ENCODE data around the gene CCDC152. TPM values are rescaled to one million over a fixed set of nuclear protein-coding genes. Genes with fewer than 3 reads are reported as not detected.

CCDC152 gene
- total RNA-seq, 1 experiment from 2014 or later: 0.13 TPM

- no peaks in the 10 kb centered on the region for H3K79me2 ChIP-seq (ENCODE audit: insufficient read depth, low read length)
- no peaks in the 10 kb centered on the region; a peak in 1 of 5 replicates for H3K9me3 Mint-ChIP-seq
- 0 out of 4 replicates have a peak, but pooled peaks cover 0 to 3% of the 10 kb centered on the region in 2 experiments for H3K4me1 Mint-ChIP-seq
- no peaks in the 10 kb centered on the region for H3K27me3 ChIP-seq (ENCODE audit: insufficient read depth, low read length)
- no peak overlapping the region for H2BK120ac ChIP-seq (ENCODE audit: low read depth, low read length, poor library complexity, severe bottlenecking)
- H3K27ac Mint-ChIP-seq: no peak overlapping the region
- no peaks in the 10 kb centered on the region for H4K20me1 ChIP-seq (ENCODE audit: control insufficient read depth, insufficient read depth, insufficient read length)
- H3K56ac ChIP-seq (ENCODE audit: insufficient read length, low read depth, low read length): no peak overlapping the region
- H2BK5ac ChIP-seq (ENCODE audit: insufficient read length, low read length): no peak overlapping the region
- H3K9ac ChIP-seq (ENCODE audit: extremely low read depth, insufficient read length, low read length): no peak overlapping the region
- no peak overlapping the region for H2BK12ac ChIP-seq (ENCODE audit: insufficient read length, low read depth, low read length)
- no peak overlapping the region for H4K8ac ChIP-seq (replicated peaks; ENCODE audit: insufficient read length, low read depth, low read length)
- H3K4me2 ChIP-seq (ENCODE audit: insufficient read depth, insufficient read length, low read length): no peak overlapping the region
- H3K23me2 ChIP-seq (ENCODE audit: insufficient read length, low read depth, low read length, poor library complexity, severe bottlenecking): no peaks in the 10 kb centered on the region
- H3K4ac ChIP-seq (ENCODE audit: low read depth, low read length): no peak overlapping the region
- no peaks in the 10 kb centered on the region for H3K27me3 Mint-ChIP-seq (ENCODE audit: low read depth)
- TF ChIP-seq CTCF (conservative IDR thresholded peaks at IDR 0.05): no peak
- no peak overlapping the region for H2AK5ac ChIP-seq (ENCODE audit: insufficient read length, low read length)
- H3K9me3 ChIP-seq (ENCODE audit: control insufficient read depth, low read depth, low read length): no peaks in the 10 kb centered on the region
- H3K4me3 Mint-ChIP-seq: no peak overlapping the region
- H3K36me3 Mint-ChIP-seq (ENCODE audit: insufficient read depth in 1 of 3, low read depth in 3 of 3): no peaks in the 10 kb centered on the region
- no peak overlapping the region for H3K18ac ChIP-seq (ENCODE audit: insufficient read length, low read depth, low read length)
- no peaks in the 10 kb centered on the region for H3K4me1 ChIP-seq (ENCODE audit: insufficient read depth, low read length)
- H3K27ac ChIP-seq (ENCODE audit: insufficient read length, low read depth, low read length): no peak overlapping the region
- H3T11ph ChIP-seq (ENCODE audit: low read length): no peak overlapping the region
- no peak overlapping the region for H3K23ac ChIP-seq (ENCODE audit: insufficient read length, low read depth, low read length)
- H3K79me1 ChIP-seq (ENCODE audit: insufficient read depth, low read depth, low read length, poor library complexity, severe bottlenecking): no peaks in the 10 kb centered on the region
- no peak for DNase-seq
- H2AFZ ChIP-seq (ENCODE audit: low read length): no peak overlapping the region
- H4K91ac ChIP-seq (ENCODE audit: insufficient read length, low read depth, low read length): no peak overlapping the region
- H2BK20ac ChIP-seq (ENCODE audit: low read depth, low read length, poor library complexity, severe bottlenecking): no peak overlapping the region
- H4K5ac ChIP-seq (ENCODE audit: insufficient read length, low read depth, low read length): no peak overlapping the region
- H2BK15ac ChIP-seq (ENCODE audit: low read depth, low read length): no peak overlapping the region
- no peak overlapping the region for H3K14ac ChIP-seq (ENCODE audit: insufficient read depth, low read length)
These were observed 13.4 kb downstream of the CCDC152 start for GRCh38 chr5:42770003-42770402.
